Stimulated activated CD4-positive, alpha-beta T cell treated with anti-CD3 and anti-CD28 coated beads, Interleukin-12 subunit alpha, Interleukin-12 subunit beta, amount 100 ng/mL, for 48 hours (primary cell): Measurements from ENCODE around the gene UBA3.

Experiments
- DNase-seq, 3 donors: peaks; one replicate each; pipeline ENCODE4 v3.0.0-alpha.2; 2020; ENCODE audit warnings: low read depth in 2 of 3, low spot score in 1 of 3

UBA3 gene

GRCh38 chr3:69012800-69013252 lies 67.3 kb downstream of the UBA3 start:
- no peak for DNase-seq

- no peak for DNase-seq
Observed at GRCh38 chr3:69012100-69012799, 67.9 kb downstream of the UBA3 start.

GRCh38 chr3:69011096-69011730 lies 69.0 kb downstream of the UBA3 start:
- DNase-seq = no peak

- no peak for DNase-seq
Observed at GRCh38 chr3:69009559-69010410, 70.4 kb downstream of the UBA3 start.

- DNase-seq = no peak
Observed at GRCh38 chr3:69008980-69009379, 71.2 kb downstream of the UBA3 start.

GRCh38 chr3:69005791-69006482 lies 74.2 kb downstream of the UBA3 start:
- DNase-seq = no peak

GRCh38 chr3:69005071-69005790 lies 74.9 kb downstream of the UBA3 start:
- no peak for DNase-seq
